Liver (tissue), 3 donors: ENCODE data around the gene DPYSL4.

Experiments used
- FOXA1 ChIP-seq: IDR thresholded peaks from 2 replicates; pipeline ENCODE4 v1.6.1; 2016; ENCODE audit warnings: antibody characterized with exemption
- JUND ChIP-seq, 2 donors: IDR thresholded peaks; 2 replicates each; pipeline ENCODE4 v1.6.1; 2016; ENCODE audit warnings: antibody characterized with exemption in 2 of 2
- RAD21 ChIP-seq, 2 donors: IDR thresholded peaks; 2 replicates each; pipeline ENCODE4 v1.6.1; 2016; ENCODE audit warnings: antibody characterized with exemption in 2 of 2, mild to moderate bottlenecking in 2 of 2
- SP1 ChIP-seq: IDR thresholded peaks from 2 replicates; pipeline ENCODE4 v1.6.1; 2018; ENCODE audit warnings: antibody characterized with exemption, mild to moderate bottlenecking
- YY1 ChIP-seq: IDR thresholded peaks from 2 replicates; pipeline ENCODE4 v1.6.1; 2016; ENCODE audit warnings: antibody characterized with exemption, mild to moderate bottlenecking
- TF ChIP-seq, protein P1 (sequence below): fragments of 150-350 bp; IDR thresholded peaks from 2 replicates; pipeline ENCODE4 v1.5.1; 2017; ENCODE audit warnings: improper control_type of control experiment, low read depth, low read length; ENCODE audit not compliant: missing input control
- TF ChIP-seq, protein P2 (sequence below): IDR thresholded peaks from 2 replicates; pipeline ENCODE4 v1.6.1; 2016; ENCODE audit warnings: antibody characterized with exemption, mild to moderate bottlenecking
- TF ChIP-seq, protein P3 (sequence below): IDR thresholded peaks from 2 replicates; pipeline ENCODE4 v1.6.1; 2016; ENCODE audit warnings: antibody characterized with exemption
- donor health status: healthy.
- donor health status: healthy.

- TF ChIP-seq, protein P1, sequence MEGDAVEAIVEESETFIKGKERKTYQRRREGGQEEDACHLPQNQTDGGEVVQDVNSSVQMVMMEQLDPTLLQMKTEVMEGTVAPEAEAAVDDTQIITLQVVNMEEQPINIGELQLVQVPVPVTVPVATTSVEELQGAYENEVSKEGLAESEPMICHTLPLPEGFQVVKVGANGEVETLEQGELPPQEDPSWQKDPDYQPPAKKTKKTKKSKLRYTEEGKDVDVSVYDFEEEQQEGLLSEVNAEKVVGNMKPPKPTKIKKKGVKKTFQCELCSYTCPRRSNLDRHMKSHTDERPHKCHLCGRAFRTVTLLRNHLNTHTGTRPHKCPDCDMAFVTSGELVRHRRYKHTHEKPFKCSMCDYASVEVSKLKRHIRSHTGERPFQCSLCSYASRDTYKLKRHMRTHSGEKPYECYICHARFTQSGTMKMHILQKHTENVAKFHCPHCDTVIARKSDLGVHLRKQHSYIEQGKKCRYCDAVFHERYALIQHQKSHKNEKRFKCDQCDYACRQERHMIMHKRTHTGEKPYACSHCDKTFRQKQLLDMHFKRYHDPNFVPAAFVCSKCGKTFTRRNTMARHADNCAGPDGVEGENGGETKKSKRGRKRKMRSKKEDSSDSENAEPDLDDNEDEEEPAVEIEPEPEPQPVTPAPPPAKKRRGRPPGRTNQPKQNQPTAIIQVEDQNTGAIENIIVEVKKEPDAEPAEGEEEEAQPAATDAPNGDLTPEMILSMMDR = no peak
- TF ChIP-seq RAD21 (IDR thresholded peaks at IDR 0.05) = no peak
- TF ChIP-seq, protein P2, sequence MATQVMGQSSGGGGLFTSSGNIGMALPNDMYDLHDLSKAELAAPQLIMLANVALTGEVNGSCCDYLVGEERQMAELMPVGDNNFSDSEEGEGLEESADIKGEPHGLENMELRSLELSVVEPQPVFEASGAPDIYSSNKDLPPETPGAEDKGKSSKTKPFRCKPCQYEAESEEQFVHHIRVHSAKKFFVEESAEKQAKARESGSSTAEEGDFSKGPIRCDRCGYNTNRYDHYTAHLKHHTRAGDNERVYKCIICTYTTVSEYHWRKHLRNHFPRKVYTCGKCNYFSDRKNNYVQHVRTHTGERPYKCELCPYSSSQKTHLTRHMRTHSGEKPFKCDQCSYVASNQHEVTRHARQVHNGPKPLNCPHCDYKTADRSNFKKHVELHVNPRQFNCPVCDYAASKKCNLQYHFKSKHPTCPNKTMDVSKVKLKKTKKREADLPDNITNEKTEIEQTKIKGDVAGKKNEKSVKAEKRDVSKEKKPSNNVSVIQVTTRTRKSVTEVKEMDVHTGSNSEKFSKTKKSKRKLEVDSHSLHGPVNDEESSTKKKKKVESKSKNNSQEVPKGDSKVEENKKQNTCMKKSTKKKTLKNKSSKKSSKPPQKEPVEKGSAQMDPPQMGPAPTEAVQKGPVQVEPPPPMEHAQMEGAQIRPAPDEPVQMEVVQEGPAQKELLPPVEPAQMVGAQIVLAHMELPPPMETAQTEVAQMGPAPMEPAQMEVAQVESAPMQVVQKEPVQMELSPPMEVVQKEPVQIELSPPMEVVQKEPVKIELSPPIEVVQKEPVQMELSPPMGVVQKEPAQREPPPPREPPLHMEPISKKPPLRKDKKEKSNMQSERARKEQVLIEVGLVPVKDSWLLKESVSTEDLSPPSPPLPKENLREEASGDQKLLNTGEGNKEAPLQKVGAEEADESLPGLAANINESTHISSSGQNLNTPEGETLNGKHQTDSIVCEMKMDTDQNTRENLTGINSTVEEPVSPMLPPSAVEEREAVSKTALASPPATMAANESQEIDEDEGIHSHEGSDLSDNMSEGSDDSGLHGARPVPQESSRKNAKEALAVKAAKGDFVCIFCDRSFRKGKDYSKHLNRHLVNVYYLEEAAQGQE = no peak
- no peak for TF ChIP-seq YY1
- no peak for TF ChIP-seq SP1
- TF ChIP-seq FOXA1 = no peak
- no peak for TF ChIP-seq JUND (IDR thresholded peaks at IDR 0.05)
- TF ChIP-seq, protein P3, sequence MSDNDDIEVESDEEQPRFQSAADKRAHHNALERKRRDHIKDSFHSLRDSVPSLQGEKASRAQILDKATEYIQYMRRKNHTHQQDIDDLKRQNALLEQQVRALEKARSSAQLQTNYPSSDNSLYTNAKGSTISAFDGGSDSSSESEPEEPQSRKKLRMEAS = no peak
These were observed 22.4 kb downstream of the DPYSL4 start for GRCh38 chr10:132209130-132209529.
